K562 (cell line): ENCODE measurements around the gene OCA2. TPM values are rescaled to one million over a fixed set of nuclear protein-coding genes. Genes with fewer than 3 reads are reported as not detected.
A peak's percentile ranks its signal among the peaks of the same experiment; 100 is the strongest.

Source experiments
- ATAC-seq: fragments of 200-7000 bp; cut with Tn5 transposase; 3 replicates; pipeline ENCODE4 v1.9.1; 2020; ENCODE audit warnings: moderate library complexity
- BruUV-seq: library from RNA; stranded (reverse); fragments of 400-500 nt; replicated peaks from 2 replicates; lab custom pipeline; 2021; lab: Mats Ljungman, UMichigan
- CTCF ChIA-PET: fragments of 300-600 bp; formaldehyde crosslinking; extraction: SDS; loops from one replicate; lab custom pipeline; 2021; ENCODE audit warnings: low intra/inter-chr PET ratio; lab: Yijun Ruan, JAX
- POLR2A ChIA-PET: fragments of 300-600, 350-650 bp; sonication (Branson Sonifier 250); formaldehyde crosslinking; extraction: SDS; loops from one replicate; lab custom pipeline; 2021; ENCODE audit warnings: antibody characterized with exemption, inconsistent platforms; lab: Yijun Ruan, JAX
- DNase-seq, 4 experiments: peaks; one replicate each; pipeline versions ENCODE4 v3.0.0 to v3.0.0-alpha.2; 2011 to 2018; ENCODE audit warnings: low spot score in 3 of 4, mixed read lengths in 3 of 4; ENCODE audit errors: extremely low read depth in 1 of 4
- FAIRE-seq: peaks from 2 replicates; lab custom pipeline; 2011; peaks lifted over from hg19 to GRCh38; lab: Jason Lieb, UNC
- H2AFZ ChIP-seq: 2 replicates; pipeline ENCODE4 v1.6.0; 2011; ENCODE audit warnings: low read depth, low read length, control low read depth, inconsistent platforms
- H3K27ac ChIP-seq: fragments of 200-600 bp; 3 replicates; pipeline ENCODE4 v1.8.0; 2011; ENCODE audit warnings: low read depth, mild to moderate bottlenecking, control low read depth, inconsistent platforms, low read length, moderate library complexity, mixed read lengths; ENCODE audit errors: extremely low read depth
- H3K27me3 ChIP-seq, 2 experiments: fragments of 300-600 bp in 1 of 2; 2 replicates in 1 of 2; 3 replicates in 1 of 2; pipeline versions ENCODE4 v1.6.0 to v1.8.0; 2011; ENCODE audit warnings: inconsistent platforms in 2 of 2, low read length in 2 of 2, mild to moderate bottlenecking in 1 of 2, mixed read lengths in 1 of 2, moderate library complexity in 1 of 2; ENCODE audit not compliant: control insufficient read depth in 2 of 2, insufficient read depth in 2 of 2
- H3K36me3 ChIP-seq: fragments of 300-600 bp; 3 replicates; pipeline ENCODE4 v1.8.0; 2011; ENCODE audit warnings: mild to moderate bottlenecking, low read length, inconsistent platforms; ENCODE audit not compliant: control insufficient read depth, insufficient read depth
- H3K4me1 ChIP-seq, 2 experiments: fragments of 200-600 bp in 1 of 2; replicated peaks in 1 of 2; 2 replicates in 1 of 2; 3 replicates in 1 of 2; pipeline versions ENCODE4 v1.5.1 to v1.8.0; 2011; ENCODE audit warnings: inconsistent platforms in 2 of 2, low read length in 2 of 2, mild to moderate bottlenecking in 1 of 2, mixed read lengths in 1 of 2, moderate library complexity in 1 of 2; ENCODE audit not compliant: control insufficient read depth in 2 of 2, insufficient read depth in 2 of 2
- H3K4me2 ChIP-seq: 2 replicates; pipeline ENCODE4 v1.6.1; 2011; ENCODE audit warnings: low read length, control low read depth, inconsistent platforms, mixed read lengths; ENCODE audit not compliant: insufficient read depth
- H3K4me3 ChIP-seq: fragments of 200-600 bp; sonication (generic), shearing (Covaris generic); 2 replicates; pipeline ENCODE4 v1.5.1; 2016; ENCODE audit warnings: control low read depth, inconsistent platforms
- H3K79me2 ChIP-seq: fragments of 200-600 bp; 3 replicates; pipeline ENCODE4 v1.8.0; 2011; ENCODE audit warnings: low read length, inconsistent platforms; ENCODE audit not compliant: control insufficient read depth, insufficient read depth
- H3K9ac ChIP-seq, 2 experiments: 2 replicates each; pipeline versions ENCODE4 v1.6.0 to v1.6.1; 2011; ENCODE audit warnings: low read depth in 2 of 2, low read length in 2 of 2, control low read depth in 1 of 2, inconsistent platforms in 1 of 2, mild to moderate bottlenecking in 1 of 2, mixed read lengths in 1 of 2; ENCODE audit not compliant: insufficient read depth in 1 of 2
- H3K9me1 ChIP-seq: one replicate; pipeline ENCODE4 v1.6.0; 2011; ENCODE audit warnings: inconsistent platforms, mild to moderate bottlenecking, low read length, moderate library complexity; ENCODE audit not compliant: control insufficient read depth, insufficient read depth
- H3K9me3 ChIP-seq: replicated peaks from 2 replicates; pipeline ENCODE4 v1.5.1; 2011; ENCODE audit warnings: low read depth, low read length, inconsistent platforms; ENCODE audit not compliant: control insufficient read depth, insufficient read depth
- H4K20me1 ChIP-seq: replicated peaks from 2 replicates; pipeline ENCODE4 v1.6.1; 2011; ENCODE audit warnings: low read length, inconsistent platforms, mixed read lengths; ENCODE audit not compliant: control insufficient read depth, insufficient read depth
- CTBP1 ChIP-seq: fragments of 450-650 bp; IDR thresholded peaks from 2 replicates; pipeline ENCODE4 v1.6.1; 2016; ENCODE audit warnings: borderline replicate concordance
- HDAC3 ChIP-seq: fragments of 450-650 bp; IDR thresholded peaks from 2 replicates; pipeline ENCODE4 v1.6.1; 2018; ENCODE audit warnings: borderline replicate concordance, mild to moderate bottlenecking, moderate library complexity; ENCODE audit not compliant: partially characterized antibody
- PTBP1 ChIP-seq: fragments of 200-400 bp; formaldehyde crosslinking; IDR thresholded peaks from 2 replicates; pipeline ENCODE4 v1.6.1; 2017; ENCODE audit warnings: low read depth, low read length
- RBM25 ChIP-seq: fragments of 200-400 bp; formaldehyde crosslinking; IDR thresholded peaks from 2 replicates; pipeline ENCODE4 v1.6.1; 2018; ENCODE audit warnings: low read length, low read depth, moderate library complexity; ENCODE audit not compliant: severe bottlenecking
- RCOR1 ChIP-seq, 2 experiments: IDR thresholded peaks; 2 replicates each; pipeline ENCODE4 v1.6.1; 2012; ENCODE audit warnings: low read depth in 2 of 2, low read length in 2 of 2, borderline replicate concordance in 1 of 2, improper control_type of control experiment in 1 of 2
- U2AF1 ChIP-seq: fragments of 200-400 bp; formaldehyde crosslinking; optimal IDR thresholded peaks from 2 replicates; pipeline ENCODE3; 2017; ENCODE audit warnings: mild to moderate bottlenecking, low read depth, low read length, moderate library complexity
- ZKSCAN1 ChIP-seq: fragments of 150-350 bp; IDR thresholded peaks from 2 replicates; pipeline ENCODE4 v1.6.1; 2016; ENCODE audit warnings: low read depth, low read length
- ZNF589 ChIP-seq: fragments of 200-800 bp; sonication (Bioruptor generic); IDR thresholded peaks from 2 replicates; pipeline ENCODE4 v1.6.1; 2016; ENCODE audit warnings: low read depth, missing genetic modification characterization, missing compliant biosample characterization
- WGBS: fragments of 100-300 bp; shearing (Covaris generic); methylation state at CpG from one replicate; pipeline ENCODE4 v1.1.6; 2016; ENCODE audit warnings: low coverage, mixed read lengths; ENCODE audit not compliant: insufficient coverage; ENCODE audit errors: missing lambda C conversion rate; 5-methylcytosine and 5-hydroxymethylcytosine counted together
- in situ Hi-C: fragments of 300-500 bp; cut with MboI; formaldehyde crosslinking; loops from 4 replicates; pipeline ENCODE4 v1.15.0; 2018; ENCODE audit warnings: inconsistent platforms, mixed read lengths
- intact Hi-C: fragments of 100-400 bp; cut with micrococcal nuclease; formaldehyde crosslinking; loops from 2 replicates; pipeline ENCODE4 v1.14.2; 2022
- polyA plus RNA-seq, 8 experiments: library from polyadenylated mRNA; depleted of rRNA in 4 of 8; stranded (reverse) in 5 of 8; unstranded in 3 of 8; fragments of >200 nt; fragmentation: Nextera tagmentation in 2 of 8; fragmentation: Illumina TruSeq in 1 of 8; extraction: Ambion mirVana in 2 of 8; extraction: Trizol in 1 of 8; gene quantifications; 2 replicates each; pipeline versions ENCODE4 v1.2.1 to v1.2.3, GENCODE V29; 2011 to 2014; ENCODE audit warnings: inconsistent platforms in 1 of 8, missing spikeins in 1 of 8
- total RNA-seq, 7 experiments: library from RNA; depleted of rRNA in 6 of 7; stranded (reverse); fragments of >200 nt in 6 of 7; fragmentation: Illumina TruSeq in 2 of 7; extraction: Trizol in 2 of 7; gene quantifications; 2 replicates each; pipeline versions ENCODE4 v1.2.1 to v1.2.3, GENCODE V29; 2011 to 2021; ENCODE audit warnings: low replicate concordance in 1 of 7
- TF ChIP-seq, protein P1 (sequence below): fragments of 450-650 bp; IDR thresholded peaks from 2 replicates; pipeline ENCODE4 v1.6.1; 2016; ENCODE audit warnings: missing biosample characterization, missing genetic modification characterization
- TF ChIP-seq, protein P2 (sequence below): fragments of 250-450 bp; sonication (Bioruptor Pico); IDR thresholded peaks from 2 replicates; pipeline ENCODE4 v1.8.0; 2022; ENCODE audit warnings: inconsistent platforms, mild to moderate bottlenecking, moderate library complexity, borderline replicate concordance

OCA2 gene
- total and polyA plus RNA-seq, 9 of the 15 experiments (the other 6 are each of a cell fraction or from before 2014, with no cell fraction given), result 0.07 to 0.59 (median 0.17) TPM; not detected in 1

DNA sequence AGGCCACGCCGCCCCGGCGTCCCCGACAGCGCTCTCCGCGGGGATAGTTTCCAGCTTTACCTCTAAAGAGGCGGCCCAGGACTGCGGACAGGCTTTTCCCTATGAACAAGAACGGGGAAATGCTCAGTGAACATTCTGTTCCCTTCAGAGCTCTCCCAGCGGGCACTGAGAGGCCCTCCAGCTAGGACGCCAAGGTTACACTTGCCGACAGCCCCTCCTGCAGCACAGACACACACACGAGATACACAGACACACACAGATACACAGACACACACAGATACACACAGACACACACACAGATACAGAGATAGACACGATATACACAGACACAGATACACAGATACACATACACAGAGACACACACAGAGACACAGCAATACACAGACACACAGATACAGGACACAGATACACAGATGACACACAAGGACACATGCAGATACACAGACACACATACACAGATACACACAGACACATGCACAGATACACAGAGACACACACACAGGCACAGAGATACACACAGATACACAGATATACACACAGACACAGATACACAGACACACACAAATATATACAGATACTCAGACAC is 533 bp upstream of the OCA2 start (continued):
- no peak for TF ChIP-seq RBM25

DNA sequence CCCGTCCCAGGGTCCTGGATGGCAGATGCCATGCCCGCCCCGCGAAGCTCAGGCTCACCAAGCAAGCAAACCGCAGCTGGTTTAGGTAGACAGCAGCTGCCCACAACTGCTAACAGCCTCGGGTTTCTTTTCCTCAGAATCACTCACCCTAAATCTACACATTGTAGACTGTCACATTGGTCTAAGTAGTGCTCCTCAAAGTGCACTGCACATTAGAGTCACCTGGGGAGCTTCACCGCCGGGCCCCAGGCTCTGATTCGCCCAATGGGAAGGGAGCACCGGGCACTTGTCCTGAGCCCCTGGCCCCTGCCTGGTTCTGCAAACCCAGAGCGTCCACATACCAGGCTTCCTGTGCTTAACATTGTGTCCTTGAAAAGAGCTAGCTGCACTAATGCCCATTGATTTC is 752 bp downstream of the OCA2 start:
- Histone ChIP-seq H3K36me3 (no peaks in the 10 kb centered on the region), H3K27ac (no peak overlapping the region), H3K9ac (no peak overlapping the region), H2AFZ (peak overlapping the region; percentile 97), H4K20me1 (no peaks in the 10 kb centered on the region), H3K4me1 (peaks cover 18 to 54% of the 10 kb centered on the region in 2 experiments; a peak in 4 of 5 replicates), H3K9me1 (no peaks in the 10 kb centered on the region), H3K4me3 (no peak overlapping the region), H3K27me3 (peaks cover 0 to 14% of the 10 kb centered on the region in 2 experiments; a peak in 3 of 5 replicates), H3K9me3 (no peaks in the 10 kb centered on the region; the same call in 1 of the 2 replicates), H3K4me2 (peak overlapping the region; percentile 90), H3K79me2 (no peaks in the 10 kb centered on the region)
- DNase-seq (no peak), FAIRE-seq (no peak), ATAC-seq (no peak)
- TF ChIP-seq U2AF1 (no peak), ZNF589 (CRISPR knock-in tag) (no peak), RCOR1 (IDR thresholded peaks at IDR 0.05; ENCODE audit: borderline replicate concordance in 1 of 2, low read depth in 2 of 2, low read length in 2 of 2) (no peak), HDAC3 (no peak), PTBP1 (no peak), ZKSCAN1 (no peak), CTBP1 (no peak)
- TF ChIP-seq, protein P1, sequence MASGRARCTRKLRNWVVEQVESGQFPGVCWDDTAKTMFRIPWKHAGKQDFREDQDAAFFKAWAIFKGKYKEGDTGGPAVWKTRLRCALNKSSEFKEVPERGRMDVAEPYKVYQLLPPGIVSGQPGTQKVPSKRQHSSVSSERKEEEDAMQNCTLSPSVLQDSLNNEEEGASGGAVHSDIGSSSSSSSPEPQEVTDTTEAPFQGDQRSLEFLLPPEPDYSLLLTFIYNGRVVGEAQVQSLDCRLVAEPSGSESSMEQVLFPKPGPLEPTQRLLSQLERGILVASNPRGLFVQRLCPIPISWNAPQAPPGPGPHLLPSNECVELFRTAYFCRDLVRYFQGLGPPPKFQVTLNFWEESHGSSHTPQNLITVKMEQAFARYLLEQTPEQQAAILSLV (tag), result no peak
- TF ChIP-seq, protein P2, sequence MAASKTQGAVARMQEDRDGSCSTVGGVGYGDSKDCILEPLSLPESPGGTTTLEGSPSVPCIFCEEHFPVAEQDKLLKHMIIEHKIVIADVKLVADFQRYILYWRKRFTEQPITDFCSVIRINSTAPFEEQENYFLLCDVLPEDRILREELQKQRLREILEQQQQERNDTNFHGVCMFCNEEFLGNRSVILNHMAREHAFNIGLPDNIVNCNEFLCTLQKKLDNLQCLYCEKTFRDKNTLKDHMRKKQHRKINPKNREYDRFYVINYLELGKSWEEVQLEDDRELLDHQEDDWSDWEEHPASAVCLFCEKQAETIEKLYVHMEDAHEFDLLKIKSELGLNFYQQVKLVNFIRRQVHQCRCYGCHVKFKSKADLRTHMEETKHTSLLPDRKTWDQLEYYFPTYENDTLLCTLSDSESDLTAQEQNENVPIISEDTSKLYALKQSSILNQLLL (CRISPR knock-in tag), result no peak
- no TSS peak for BruUV-seq
- ChIA-PET POLR2A (interaction anchor here (0.7 to 1.2 kb wide), 2 partner anchors 14 to 604 kb away, joined by 3 read pairs; no protein-coding TSS in a partner anchor), CTCF (no interaction called here)
- in situ Hi-C loops, result no loop called here
- intact Hi-C loops, result no loop called here
- 58% methylated on average over 11 of the region's 11 CpGs for WGBS
